ENCODE results near the gene ALOX15. TPM values are rescaled to one million over a fixed set of nuclear protein-coding genes. Genes with fewer than 3 reads are reported as not detected.

ALOX15 gene
- total RNA-seq, 2 donors from 2014 or later: not detected

DNA sequence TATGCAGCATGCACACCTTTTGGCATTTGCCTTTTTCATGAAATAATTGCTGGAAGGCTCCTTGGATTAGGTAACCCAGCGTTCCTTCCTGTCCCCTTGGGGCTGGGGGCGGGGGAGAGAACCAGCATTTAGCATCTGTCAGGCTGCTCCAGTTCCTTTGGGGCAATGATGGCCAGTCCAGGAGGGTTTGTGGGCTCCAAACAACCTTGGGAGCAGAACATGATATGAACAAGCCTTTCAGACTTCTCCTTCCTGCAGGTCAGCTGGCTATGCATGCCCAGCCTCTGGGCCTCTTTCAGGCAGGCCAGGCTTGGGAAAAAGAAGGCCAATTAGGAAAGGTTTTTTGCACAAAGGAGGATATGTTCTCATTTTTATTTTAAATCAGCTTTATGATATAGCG lies 58.3 kb downstream of the ALOX15 start:
- Histone ChIP-seq H3K27me3 (replicated peaks; ENCODE audit: insufficient read depth) (no peaks in the 10 kb centered on the region), H3K4me3 (no peak overlapping the region)
- no peak for ATAC-seq (ENCODE audit: insufficient number of reproducible peaks, low FRiP score, low read depth)

DNA sequence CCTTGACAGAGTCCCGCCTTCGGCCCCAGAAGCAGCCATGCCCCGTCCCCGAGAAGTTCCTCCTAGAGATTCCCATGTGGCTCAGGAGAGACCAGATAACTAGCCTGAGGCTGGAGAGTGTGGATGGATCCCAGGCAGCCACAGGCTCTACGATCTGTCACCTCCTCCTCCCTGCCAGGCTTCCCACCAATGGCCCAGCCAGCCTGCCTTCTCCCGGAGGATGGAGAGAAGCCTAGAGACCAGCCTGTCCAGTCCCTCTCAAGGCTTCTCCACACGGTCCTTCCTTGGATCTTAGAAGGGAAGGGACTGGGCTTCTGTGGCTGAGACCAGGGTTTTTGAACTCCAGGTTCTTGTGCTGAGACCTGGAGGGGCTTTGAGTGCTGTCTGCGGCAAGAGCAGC lies 58.8 kb downstream of the ALOX15 start:
- no peaks in the 10 kb centered on the region for H3K9me3 ChIP-seq
- DNase-seq (ENCODE audit: low spot score) (no peak), ATAC-seq (ENCODE audit: insufficient number of reproducible peaks, low FRiP score, low read depth) (no peak)
- no peaks in the 10 kb centered on the region for H3K36me3 ChIP-seq
- TF ChIP-seq, protein P1, sequence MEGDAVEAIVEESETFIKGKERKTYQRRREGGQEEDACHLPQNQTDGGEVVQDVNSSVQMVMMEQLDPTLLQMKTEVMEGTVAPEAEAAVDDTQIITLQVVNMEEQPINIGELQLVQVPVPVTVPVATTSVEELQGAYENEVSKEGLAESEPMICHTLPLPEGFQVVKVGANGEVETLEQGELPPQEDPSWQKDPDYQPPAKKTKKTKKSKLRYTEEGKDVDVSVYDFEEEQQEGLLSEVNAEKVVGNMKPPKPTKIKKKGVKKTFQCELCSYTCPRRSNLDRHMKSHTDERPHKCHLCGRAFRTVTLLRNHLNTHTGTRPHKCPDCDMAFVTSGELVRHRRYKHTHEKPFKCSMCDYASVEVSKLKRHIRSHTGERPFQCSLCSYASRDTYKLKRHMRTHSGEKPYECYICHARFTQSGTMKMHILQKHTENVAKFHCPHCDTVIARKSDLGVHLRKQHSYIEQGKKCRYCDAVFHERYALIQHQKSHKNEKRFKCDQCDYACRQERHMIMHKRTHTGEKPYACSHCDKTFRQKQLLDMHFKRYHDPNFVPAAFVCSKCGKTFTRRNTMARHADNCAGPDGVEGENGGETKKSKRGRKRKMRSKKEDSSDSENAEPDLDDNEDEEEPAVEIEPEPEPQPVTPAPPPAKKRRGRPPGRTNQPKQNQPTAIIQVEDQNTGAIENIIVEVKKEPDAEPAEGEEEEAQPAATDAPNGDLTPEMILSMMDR (IDR thresholded peaks at IDR 0.05): no peak
- H3K27me3 ChIP-seq (replicated peaks; ENCODE audit: insufficient read depth): no peaks in the 10 kb centered on the region
- no peak overlapping the region for H3K27ac ChIP-seq
- H3K4me3 ChIP-seq: no peak overlapping the region
- H3K4me1 ChIP-seq (ENCODE audit: control insufficient read depth in 1 of 2, low read depth in 2 of 2): peaks cover 5 to 13% of the 10 kb centered on the region in 2 donors

More for the DNA sequence above, 58.3 kb downstream of the ALOX15 start:
- Histone ChIP-seq H3K4me1 (ENCODE audit: control insufficient read depth in 1 of 2, low read depth in 2 of 2) (peaks cover 5 to 13% of the 10 kb centered on the region in 2 donors), H3K9me3 (no peaks in the 10 kb centered on the region), H3K36me3 (no peaks in the 10 kb centered on the region), H3K27ac (no peak overlapping the region)
- DNase-seq (ENCODE audit: low spot score): no peak
- TF ChIP-seq, protein P1 (IDR thresholded peaks at IDR 0.05): no peak

DNA sequence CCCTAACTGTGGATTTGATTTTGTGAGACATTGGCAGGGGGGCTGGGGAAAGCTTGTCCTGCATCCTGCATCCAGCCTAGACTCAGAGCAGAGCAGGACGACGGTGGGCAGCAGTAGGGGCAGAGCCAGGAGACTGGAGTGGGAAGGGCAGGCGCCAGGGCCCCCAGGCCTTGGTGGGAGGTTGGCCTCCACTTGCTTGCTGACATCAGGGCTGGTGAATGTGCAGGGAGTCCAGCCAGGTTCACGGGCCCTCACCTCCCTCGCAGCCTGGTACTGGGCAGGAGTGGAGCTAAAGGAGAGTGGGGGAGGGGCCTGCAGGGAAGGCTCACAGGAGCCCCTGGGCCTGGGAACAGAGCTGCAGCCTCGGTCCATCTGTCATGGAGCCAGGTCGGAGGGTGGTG lies 59.4 kb downstream of the ALOX15 start:
- Histone ChIP-seq H3K9me3 (no peaks in the 10 kb centered on the region), H3K27me3 (replicated peaks; ENCODE audit: insufficient read depth) (no peaks in the 10 kb centered on the region), H3K36me3 (no peaks in the 10 kb centered on the region), H3K4me1 (ENCODE audit: control insufficient read depth in 1 of 2, low read depth in 2 of 2) (peaks cover 5 to 13% of the 10 kb centered on the region in 2 donors), H3K4me3 (no peak overlapping the region), H3K27ac (no peak overlapping the region)
- TF ChIP-seq, protein P1 (IDR thresholded peaks at IDR 0.05): no peak
- no peak for DNase-seq (ENCODE audit: low spot score)
- no peak for ATAC-seq (ENCODE audit: insufficient number of reproducible peaks, low FRiP score, low read depth)

Other genes with a start within 250 kb of the ALOX15 start
- 1 to 10 TPM in 1 of 2 donors, not detected in 1; 1.9 TPM for gene SPNS3, start 207.7 kb downstream of the ALOX15 start, total RNA-seq
- 10 to 100 TPM in 1 of 2 donors, 1 to 10 TPM in 1; 9.1 to 23.9 TPM for gene SPNS2, start 142.8 kb downstream of the ALOX15 start, total RNA-seq
- gene MYBBP1A, start 86.3 kb downstream of the ALOX15 start, total RNA-seq: 10 to 100 TPM; 47.4 to 92.6 TPM
- gene GGT6, start 81.1 kb downstream of the ALOX15 start, total RNA-seq: not detected
- gene SMTNL2, start 57.1 kb downstream of the ALOX15 start, total RNA-seq: 1 to 10 TPM; 2.6 to 2.8 TPM
- gene PELP1, start 62.5 kb upstream of the ALOX15 start, total RNA-seq: 10 to 100 TPM; 21.1 to 71.2 TPM
- 10 to 100 TPM; 64.5 to 66.3 TPM for gene ARRB2, start 69.0 kb upstream of the ALOX15 start, total RNA-seq
- 10 to 100 TPM; 18.8 to 21.9 TPM for gene MED11, start 89.8 kb upstream of the ALOX15 start, total RNA-seq
- gene ZMYND15, start 98.2 kb upstream of the ALOX15 start, total RNA-seq: 1 to 10 TPM; 2.5 to 5.8 TPM
- 10 to 100 TPM; 27.6 to 41.7 TPM for gene CXCL16, start 98.2 kb upstream of the ALOX15 start, total RNA-seq
- not detected for gene TM4SF5, start 130.2 kb upstream of the ALOX15 start, total RNA-seq
- gene VMO1, start 144.7 kb upstream of the ALOX15 start, total RNA-seq: 1 to 10 TPM; 5.9 to 8.3 TPM
- gene GLTPD2, start 147.3 kb upstream of the ALOX15 start, total RNA-seq: not detected
- 100 to 1,000 TPM in 1 of 2 donors, 10 to 100 TPM in 1; 70.0 to 160 TPM for gene PSMB6, start 154.5 kb upstream of the ALOX15 start, total RNA-seq
- gene PLD2, start 165.5 kb upstream of the ALOX15 start, total RNA-seq: 10 to 100 TPM; 38.3 to 75.3 TPM
- gene MINK1, start 191.7 kb upstream of the ALOX15 start, total RNA-seq: 10 to 100 TPM; 44.0 to 45.0 TPM